COLO668 (cell line): ENCODE data around the gene OR1I1.

ENCODE experiments used
- DNase-seq: peaks from one replicate; lab custom pipeline; 2025; ENCODE audit not compliant: unreplicated experiment; lab: John Stamatoyannopoulos, UW

The OR1I1 gene

GRCh38 chr19:15116856-15117255 lies 34.8 kb downstream of the OR1I1 start:
- no peak for DNase-seq

GRCh38 chr19:15118248-15118647 lies 36.2 kb downstream of the OR1I1 start:
- DNase-seq: no peak

GRCh38 chr19:15118789-15119494 lies 36.9 kb downstream of the OR1I1 start:
- DNase-seq: no peak

- no peak for DNase-seq
Measured at GRCh38 chr19:15120135-15121026, 38.4 kb downstream of the OR1I1 start.

GRCh38 chr19:15122331-15123030 lies 40.5 kb downstream of the OR1I1 start:
- DNase-seq: no peak

GRCh38 chr19:15123031-15123890 lies 41.2 kb downstream of the OR1I1 start:
- no peak for DNase-seq

- DNase-seq: peak; percentile 25
Measured at GRCh38 chr19:15123900-15124299, 41.9 kb downstream of the OR1I1 start.

GRCh38 chr19:15124572-15125231 lies 42.7 kb downstream of the OR1I1 start:
- DNase-seq: peak; percentile 51

- DNase-seq: peak; percentile 97
Measured at GRCh38 chr19:15125232-15126067, 43.4 kb downstream of the OR1I1 start.

GRCh38 chr19:15126131-15126910 lies 44.3 kb downstream of the OR1I1 start:
- no peak for DNase-seq

GRCh38 chr19:15128162-15128770 lies 46.3 kb downstream of the OR1I1 start:
- no peak for DNase-seq

- DNase-seq: peak; percentile 4
Measured at GRCh38 chr19:15129856-15130585, 48.0 kb downstream of the OR1I1 start.

GRCh38 chr19:15136234-15136954 lies 54.4 kb downstream of the OR1I1 start:
- DNase-seq: no peak

- DNase-seq: no peak
Measured at GRCh38 chr19:15137777-15138176, 55.8 kb downstream of the OR1I1 start.

- no peak for DNase-seq
Measured at GRCh38 chr19:15138427-15138826, 56.4 kb downstream of the OR1I1 start.

- DNase-seq: no peak
Measured at GRCh38 chr19:15141143-15141542, 59.1 kb downstream of the OR1I1 start.

GRCh38 chr19:15142313-15142712 lies 60.3 kb downstream of the OR1I1 start:
- no peak for DNase-seq
